Measurements from ENCODE around the gene UBR2. TPM values are rescaled to one million over a fixed set of nuclear protein-coding genes. Genes with fewer than 3 reads are reported as not detected.

Gene UBR2
- total RNA-seq, 2 donors from 2014 or later, result 18.6 to 27.8 TPM

DNA sequence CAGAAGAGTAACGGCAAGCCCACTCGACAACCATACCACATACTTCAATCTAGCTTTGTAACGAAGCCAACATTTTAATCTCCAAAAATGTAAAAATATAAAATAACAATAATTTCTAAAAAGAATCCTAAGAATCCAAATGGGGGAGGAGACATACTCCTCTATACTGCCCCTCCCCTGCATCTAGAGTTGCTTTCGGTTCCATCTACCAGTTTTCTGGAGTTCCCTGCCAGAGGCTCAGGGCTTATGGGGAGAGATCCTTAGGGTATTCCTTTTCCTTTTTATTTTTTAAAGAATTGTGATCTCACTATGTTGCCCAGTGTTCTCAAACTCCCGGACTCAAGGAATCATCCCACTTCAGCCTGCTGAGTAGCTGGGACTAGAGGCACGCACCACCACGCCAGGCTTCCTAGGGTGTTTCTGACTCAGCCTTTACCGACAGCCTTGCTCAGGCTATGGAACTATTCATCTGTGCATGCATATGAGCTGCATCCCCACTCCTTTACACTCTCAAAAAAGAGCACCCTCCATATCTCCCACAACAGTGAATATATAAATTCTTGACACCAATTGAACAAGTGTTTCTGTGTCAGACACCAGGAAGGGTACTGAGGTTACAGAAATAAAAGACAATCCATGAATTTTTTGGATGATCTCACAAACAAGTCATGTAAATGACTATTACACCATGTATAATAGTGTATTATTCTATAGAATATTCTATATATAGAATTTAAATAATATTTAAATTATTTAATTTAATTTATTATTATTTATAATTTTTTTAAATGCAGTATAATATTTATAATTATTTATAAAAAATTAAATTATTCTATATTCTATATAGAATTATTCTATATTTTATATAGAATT is 40.7 kb upstream of the UBR2 start:
- H3K4me1 ChIP-seq, result no peaks in the 10 kb centered on the region
- peaks cover 0 to 12% of the 10 kb centered on the region in 2 donors for H3K9me3 ChIP-seq
- no peak for DNase-seq (ENCODE audit: low spot score)
- TF ChIP-seq, protein P1, sequence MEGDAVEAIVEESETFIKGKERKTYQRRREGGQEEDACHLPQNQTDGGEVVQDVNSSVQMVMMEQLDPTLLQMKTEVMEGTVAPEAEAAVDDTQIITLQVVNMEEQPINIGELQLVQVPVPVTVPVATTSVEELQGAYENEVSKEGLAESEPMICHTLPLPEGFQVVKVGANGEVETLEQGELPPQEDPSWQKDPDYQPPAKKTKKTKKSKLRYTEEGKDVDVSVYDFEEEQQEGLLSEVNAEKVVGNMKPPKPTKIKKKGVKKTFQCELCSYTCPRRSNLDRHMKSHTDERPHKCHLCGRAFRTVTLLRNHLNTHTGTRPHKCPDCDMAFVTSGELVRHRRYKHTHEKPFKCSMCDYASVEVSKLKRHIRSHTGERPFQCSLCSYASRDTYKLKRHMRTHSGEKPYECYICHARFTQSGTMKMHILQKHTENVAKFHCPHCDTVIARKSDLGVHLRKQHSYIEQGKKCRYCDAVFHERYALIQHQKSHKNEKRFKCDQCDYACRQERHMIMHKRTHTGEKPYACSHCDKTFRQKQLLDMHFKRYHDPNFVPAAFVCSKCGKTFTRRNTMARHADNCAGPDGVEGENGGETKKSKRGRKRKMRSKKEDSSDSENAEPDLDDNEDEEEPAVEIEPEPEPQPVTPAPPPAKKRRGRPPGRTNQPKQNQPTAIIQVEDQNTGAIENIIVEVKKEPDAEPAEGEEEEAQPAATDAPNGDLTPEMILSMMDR (IDR thresholded peaks at IDR 0.05), result no peak
- no peaks in the 10 kb centered on the region for H3K27me3 ChIP-seq
- H3K4me3 ChIP-seq, result no peak overlapping the region
- H3K27ac ChIP-seq, result no peak overlapping the region
- no peaks in the 10 kb centered on the region for H3K36me3 ChIP-seq

- Histone ChIP-seq H3K36me3 (no peaks in the 10 kb centered on the region), H3K4me1 (no peaks in the 10 kb centered on the region), H3K4me3 (no peak overlapping the region), H3K27me3 (no peaks in the 10 kb centered on the region), H3K27ac (no peak overlapping the region), H3K9me3 (peaks cover 0 to 7% of the 10 kb centered on the region in 2 donors)
- no peak for DNase-seq (ENCODE audit: low spot score)
- TF ChIP-seq, protein P1 (IDR thresholded peaks at IDR 0.05), result no peak
Observed at GRCh38 chr6:42525206-42525605, 38.6 kb upstream of the UBR2 start.

- DNase-seq (ENCODE audit: low spot score), result no peak
- Histone ChIP-seq H3K4me1 (no peaks in the 10 kb centered on the region), H3K36me3 (no peaks in the 10 kb centered on the region), H3K9me3 (no peaks in the 10 kb centered on the region), H3K4me3 (no peak overlapping the region), H3K27ac (no peak overlapping the region), H3K27me3 (no peaks in the 10 kb centered on the region)
- TF ChIP-seq, protein P1 (IDR thresholded peaks at IDR 0.05), result no peak
Observed at GRCh38 chr6:42526616-42527015, 37.2 kb upstream of the UBR2 start.

DNA sequence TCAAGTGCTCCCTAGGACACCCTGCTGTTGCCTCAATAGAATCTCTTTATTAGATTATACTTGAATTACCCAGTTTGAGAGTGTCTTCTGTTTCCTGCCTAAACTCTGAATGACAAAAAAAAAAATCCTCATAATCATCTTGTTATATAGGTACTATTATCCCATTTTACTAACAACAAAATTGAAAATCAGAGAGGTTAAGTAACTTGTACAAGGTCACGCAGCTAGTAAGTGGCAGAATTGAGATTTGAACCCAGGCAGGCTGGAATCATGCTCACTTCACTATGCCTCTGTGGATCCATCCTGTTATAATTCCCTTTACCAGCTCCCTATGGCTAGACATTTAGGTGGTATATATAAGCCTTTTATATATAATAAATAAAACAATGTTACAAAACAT is 36.6 kb upstream of the UBR2 start:
- no peak for DNase-seq (ENCODE audit: low spot score)
- TF ChIP-seq, protein P1 (IDR thresholded peaks at IDR 0.05), result no peak
- H3K27me3 ChIP-seq, result no peaks in the 10 kb centered on the region
- H3K27ac ChIP-seq, result no peak overlapping the region
- no peaks in the 10 kb centered on the region for H3K4me1 ChIP-seq
- no peak overlapping the region for H3K4me3 ChIP-seq
- no peaks in the 10 kb centered on the region for H3K9me3 ChIP-seq
- no peaks in the 10 kb centered on the region for H3K36me3 ChIP-seq

DNA sequence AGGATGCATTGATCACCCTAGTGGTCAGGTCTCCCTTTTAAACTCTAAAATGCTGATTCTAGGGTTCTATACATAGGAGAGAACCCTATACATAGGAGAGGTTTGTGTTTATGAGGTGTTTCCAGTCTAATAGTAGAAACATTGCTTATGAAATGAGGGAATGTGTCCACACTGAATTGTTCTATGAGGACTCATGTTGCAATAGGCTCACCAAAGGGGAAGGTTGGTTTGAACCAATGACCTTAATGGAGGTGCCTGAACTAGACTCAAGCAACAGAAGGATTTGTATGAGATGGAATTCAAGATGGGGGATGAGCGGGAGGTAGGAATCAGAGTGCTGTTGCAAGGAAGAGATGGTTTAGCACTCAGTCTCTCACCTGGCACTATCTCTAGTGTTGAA is 33.5 kb upstream of the UBR2 start:
- Histone ChIP-seq H3K27ac (no peak overlapping the region), H3K36me3 (no peaks in the 10 kb centered on the region), H3K4me1 (no peaks in the 10 kb centered on the region), H3K9me3 (no peaks in the 10 kb centered on the region), H3K4me3 (no peak overlapping the region), H3K27me3 (no peaks in the 10 kb centered on the region)
- DNase-seq (ENCODE audit: low spot score), result no peak
- TF ChIP-seq, protein P1 (IDR thresholded peaks at IDR 0.05), result no peak

All from right atrium auricular region (tissue), 2 donors.